ENCODE results near the gene ZNF445.

DNA sequence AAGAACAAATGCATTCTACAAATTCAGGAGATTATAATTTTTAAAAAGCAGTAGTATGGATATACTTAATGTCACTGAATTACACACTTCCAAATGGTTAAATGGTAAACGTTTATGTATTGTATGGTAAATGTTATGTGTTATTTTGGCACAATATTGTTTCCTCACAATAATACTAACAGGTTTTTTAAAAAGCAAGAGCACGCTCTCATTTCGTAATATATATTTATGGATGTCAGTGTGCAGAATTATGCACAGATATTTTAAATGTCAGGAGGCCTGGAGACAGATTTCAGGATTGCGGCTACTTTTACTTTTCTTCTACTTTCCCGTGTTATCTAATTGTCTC is 533 bp downstream of the ZNF445 start:
- no peak for TF ChIP-seq POLR2A (IDR thresholded peaks at IDR 0.05)
- TF ChIP-seq, protein P1, sequence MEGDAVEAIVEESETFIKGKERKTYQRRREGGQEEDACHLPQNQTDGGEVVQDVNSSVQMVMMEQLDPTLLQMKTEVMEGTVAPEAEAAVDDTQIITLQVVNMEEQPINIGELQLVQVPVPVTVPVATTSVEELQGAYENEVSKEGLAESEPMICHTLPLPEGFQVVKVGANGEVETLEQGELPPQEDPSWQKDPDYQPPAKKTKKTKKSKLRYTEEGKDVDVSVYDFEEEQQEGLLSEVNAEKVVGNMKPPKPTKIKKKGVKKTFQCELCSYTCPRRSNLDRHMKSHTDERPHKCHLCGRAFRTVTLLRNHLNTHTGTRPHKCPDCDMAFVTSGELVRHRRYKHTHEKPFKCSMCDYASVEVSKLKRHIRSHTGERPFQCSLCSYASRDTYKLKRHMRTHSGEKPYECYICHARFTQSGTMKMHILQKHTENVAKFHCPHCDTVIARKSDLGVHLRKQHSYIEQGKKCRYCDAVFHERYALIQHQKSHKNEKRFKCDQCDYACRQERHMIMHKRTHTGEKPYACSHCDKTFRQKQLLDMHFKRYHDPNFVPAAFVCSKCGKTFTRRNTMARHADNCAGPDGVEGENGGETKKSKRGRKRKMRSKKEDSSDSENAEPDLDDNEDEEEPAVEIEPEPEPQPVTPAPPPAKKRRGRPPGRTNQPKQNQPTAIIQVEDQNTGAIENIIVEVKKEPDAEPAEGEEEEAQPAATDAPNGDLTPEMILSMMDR (IDR thresholded peaks at IDR 0.05), result no peak

All from body of pancreas (tissue), 4 donors.